WTC11 (cell line): ENCODE results near the gene CDC42EP4. TPM values are rescaled to one million over a fixed set of nuclear protein-coding genes. Genes with fewer than 3 reads are reported as not detected.

Source experiments
- ATAC-seq: fragments of 200-7000 bp; cut with Tn5 transposase; 2 replicates; pipeline ENCODE4 v1.10.0; 2021; ENCODE audit warnings: mild to moderate bottlenecking, moderate library complexity
- CTCF ChIA-PET: fragments of 300-600 bp; sonication (Branson Sonifier 250); formaldehyde crosslinking; loops from one replicate; lab custom pipeline; 2021; ENCODE audit warnings: antibody characterized with exemption; lab: Charles Lee
- POLR2A ChIA-PET: fragments of 350-600 bp; sonication (Branson Sonifier 250); formaldehyde crosslinking; loops from one replicate; lab custom pipeline; 2021; ENCODE audit warnings: antibody characterized with exemption; lab: Charles Lee
- DNase-seq: peaks from one replicate; pipeline ENCODE4 v3.0.0; 2021; ENCODE audit warnings: low spot score
- H3K27ac Mint-ChIP-seq: 2 replicates; pipeline ENCODE4 v1.8.0; 2021; ENCODE audit warnings: mixed read lengths
- H3K27me3 Mint-ChIP-seq: 2 replicates; pipeline ENCODE4 v1.8.0; 2021; ENCODE audit warnings: low read depth, mild to moderate bottlenecking, moderate library complexity, mixed read lengths
- H3K36me3 Mint-ChIP-seq: 2 replicates; pipeline ENCODE4 v1.8.0; 2021; ENCODE audit warnings: mixed read lengths
- H3K4me1 Mint-ChIP-seq: 2 replicates; pipeline ENCODE4 v1.8.0; 2022; ENCODE audit warnings: mixed read lengths
- H3K4me3 Mint-ChIP-seq: 2 replicates; pipeline ENCODE4 v1.8.0; 2021; ENCODE audit warnings: mild to moderate bottlenecking, moderate library complexity, mixed read lengths
- H3K9me3 Mint-ChIP-seq: 2 replicates; pipeline ENCODE4 v1.8.0; 2021; ENCODE audit warnings: mixed read lengths
- ELF4 ChIP-seq: sonication (generic); formaldehyde crosslinking; IDR thresholded peaks from 2 replicates; pipeline ENCODE4 v1.8.1; 2022; ENCODE audit warnings: low read depth, mild to moderate bottlenecking, moderate library complexity, missing genetic modification reagents
- ETV6 ChIP-seq: sonication (generic); formaldehyde crosslinking; IDR thresholded peaks from 2 replicates; pipeline ENCODE4 v1.8.1; 2022; ENCODE audit warnings: mild to moderate bottlenecking, missing genetic modification reagents
- IRF2 ChIP-seq: sonication (generic); formaldehyde crosslinking; IDR thresholded peaks from 2 replicates; pipeline ENCODE4 v1.8.0; 2022; ENCODE audit warnings: low read depth, missing genetic modification reagents, borderline replicate concordance
- KAT7 ChIP-seq: sonication (generic); formaldehyde crosslinking; IDR thresholded peaks from 2 replicates; pipeline ENCODE4 v1.8.1; 2023; ENCODE audit warnings: missing genetic modification reagents, mild to moderate bottlenecking, borderline replicate concordance
- OVOL2 ChIP-seq: fragments of 250-450 bp; sonication (Bioruptor Pico); IDR thresholded peaks from 2 replicates; pipeline ENCODE4 v1.9.0; 2021; ENCODE audit warnings: mild to moderate bottlenecking, borderline replicate concordance
- RORB ChIP-seq: fragments of 250-450 bp; sonication (Bioruptor Pico); IDR thresholded peaks from 2 replicates; pipeline ENCODE4 v1.9.0; 2021; ENCODE audit warnings: mild to moderate bottlenecking
- TCF7 ChIP-seq: sonication (generic); formaldehyde crosslinking; IDR thresholded peaks from 2 replicates; pipeline ENCODE4 v1.8.0; 2022; ENCODE audit warnings: mild to moderate bottlenecking, low read depth, missing genetic modification reagents, moderate library complexity
- TP53 ChIP-seq: sonication (generic); formaldehyde crosslinking; IDR thresholded peaks from 2 replicates; pipeline ENCODE4 v1.8.1; 2023; ENCODE audit warnings: mild to moderate bottlenecking, missing genetic modification reagents
- ZNF423 ChIP-seq: fragments of 250-450 bp; sonication (Bioruptor Pico); IDR thresholded peaks from 2 replicates; pipeline ENCODE4 v2.1.2; 2022; ENCODE audit warnings: mild to moderate bottlenecking, moderate library complexity
- ZNF671 ChIP-seq: fragments of 250-450 bp; sonication (Bioruptor Pico); IDR thresholded peaks from 2 replicates; pipeline ENCODE4 v1.8.0; 2021; ENCODE audit warnings: mild to moderate bottlenecking
- total RNA-seq: library from RNA; stranded (reverse); gene quantifications from 3 replicates; pipeline ENCODE4 v1.2.3, GENCODE V29; 2021
- TF ChIP-seq, protein P1 (sequence below): sonication (generic); formaldehyde crosslinking; IDR thresholded peaks from 2 replicates; pipeline ENCODE4 v1.8.0; 2022; ENCODE audit warnings: mild to moderate bottlenecking, missing genetic modification reagents
- TF ChIP-seq, protein P2 (sequence below): sonication (generic); formaldehyde crosslinking; IDR thresholded peaks from 2 replicates; pipeline ENCODE4 v1.8.1; 2023; ENCODE audit warnings: mild to moderate bottlenecking, missing genetic modification reagents, moderate library complexity
- TF ChIP-seq, protein P3 (sequence below): sonication (generic); formaldehyde crosslinking; IDR thresholded peaks from 2 replicates; pipeline ENCODE4 v1.8.1; 2022; ENCODE audit warnings: low read depth, missing genetic modification reagents, borderline replicate concordance
- TF ChIP-seq, protein P4 (sequence below): sonication (generic); formaldehyde crosslinking; IDR thresholded peaks from 2 replicates; pipeline ENCODE4 v1.8.1; 2023; ENCODE audit warnings: mild to moderate bottlenecking, missing genetic modification reagents
- TF ChIP-seq, protein P5 (sequence below): sonication (generic); formaldehyde crosslinking; IDR thresholded peaks from 2 replicates; pipeline ENCODE4 v1.8.1; 2023; ENCODE audit warnings: mild to moderate bottlenecking, moderate library complexity, missing genetic modification reagents

CDC42EP4 gene
- total RNA-seq, 1 experiment from 2014 or later, result 18.8 TPM

DNA sequence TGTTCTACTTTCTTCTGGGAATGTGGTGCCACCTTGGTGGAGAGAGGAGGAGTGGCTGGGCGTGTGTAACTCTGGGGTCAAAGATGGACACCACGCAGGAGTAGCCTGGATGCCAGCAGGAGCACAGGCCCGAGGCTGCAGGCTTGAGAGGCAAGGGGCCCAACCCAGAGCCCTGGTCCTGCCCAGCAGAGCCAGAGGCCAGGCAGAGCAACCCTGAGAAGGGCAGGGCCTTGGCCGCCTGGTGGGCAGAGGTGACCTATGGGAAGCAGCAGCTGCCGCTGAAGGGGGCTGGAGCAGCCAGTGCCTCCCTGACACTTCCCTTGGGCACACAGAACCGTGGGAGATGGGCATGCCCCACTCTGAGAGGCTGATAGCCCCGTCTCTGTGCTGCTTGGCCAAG, 32.1 kb downstream of the CDC42EP4 start:
- ChIA-PET CTCF (no interaction called here), POLR2A (interaction anchor here (0.6 to 1.0 kb wide), 2 partner anchors 51 to 63 kb away, joined by 3 to 6 read pairs; no protein-coding TSS in a partner anchor)
- no peaks in the 10 kb centered on the region for H3K27me3 Mint-ChIP-seq
- H3K4me1 Mint-ChIP-seq, result peaks cover 17% of the 10 kb centered on the region
- H3K9me3 Mint-ChIP-seq, result no peaks in the 10 kb centered on the region
- no peaks in the 10 kb centered on the region for H3K36me3 Mint-ChIP-seq
- no peak overlapping the region for H3K27ac Mint-ChIP-seq
- no peak overlapping the region for H3K4me3 Mint-ChIP-seq
- no peak for DNase-seq
- TF ChIP-seq ETV6 (CRISPR knock-in tag) (no peak), ELF4 (no peak), ZNF423 (CRISPR knock-in tag) (no peak)
- TF ChIP-seq, protein P1, sequence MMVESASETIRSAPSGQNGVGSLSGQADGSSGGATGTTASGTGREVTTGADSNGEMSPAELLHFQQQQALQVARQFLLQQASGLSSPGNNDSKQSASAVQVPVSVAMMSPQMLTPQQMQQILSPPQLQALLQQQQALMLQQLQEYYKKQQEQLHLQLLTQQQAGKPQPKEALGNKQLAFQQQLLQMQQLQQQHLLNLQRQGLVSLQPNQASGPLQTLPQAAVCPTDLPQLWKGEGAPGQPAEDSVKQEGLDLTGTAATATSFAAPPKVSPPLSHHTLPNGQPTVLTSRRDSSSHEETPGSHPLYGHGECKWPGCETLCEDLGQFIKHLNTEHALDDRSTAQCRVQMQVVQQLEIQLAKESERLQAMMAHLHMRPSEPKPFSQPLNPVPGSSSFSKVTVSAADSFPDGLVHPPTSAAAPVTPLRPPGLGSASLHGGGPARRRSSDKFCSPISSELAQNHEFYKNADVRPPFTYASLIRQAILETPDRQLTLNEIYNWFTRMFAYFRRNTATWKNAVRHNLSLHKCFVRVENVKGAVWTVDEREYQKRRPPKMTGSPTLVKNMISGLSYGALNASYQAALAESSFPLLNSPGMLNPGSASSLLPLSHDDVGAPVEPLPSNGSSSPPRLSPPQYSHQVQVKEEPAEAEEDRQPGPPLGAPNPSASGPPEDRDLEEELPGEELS, result no peak
- TF ChIP-seq, protein P2, sequence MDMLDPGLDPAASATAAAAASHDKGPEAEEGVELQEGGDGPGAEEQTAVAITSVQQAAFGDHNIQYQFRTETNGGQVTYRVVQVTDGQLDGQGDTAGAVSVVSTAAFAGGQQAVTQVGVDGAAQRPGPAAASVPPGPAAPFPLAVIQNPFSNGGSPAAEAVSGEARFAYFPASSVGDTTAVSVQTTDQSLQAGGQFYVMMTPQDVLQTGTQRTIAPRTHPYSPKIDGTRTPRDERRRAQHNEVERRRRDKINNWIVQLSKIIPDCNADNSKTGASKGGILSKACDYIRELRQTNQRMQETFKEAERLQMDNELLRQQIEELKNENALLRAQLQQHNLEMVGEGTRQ (CRISPR knock-in tag), result no peak
- ATAC-seq, result no peak

DNA sequence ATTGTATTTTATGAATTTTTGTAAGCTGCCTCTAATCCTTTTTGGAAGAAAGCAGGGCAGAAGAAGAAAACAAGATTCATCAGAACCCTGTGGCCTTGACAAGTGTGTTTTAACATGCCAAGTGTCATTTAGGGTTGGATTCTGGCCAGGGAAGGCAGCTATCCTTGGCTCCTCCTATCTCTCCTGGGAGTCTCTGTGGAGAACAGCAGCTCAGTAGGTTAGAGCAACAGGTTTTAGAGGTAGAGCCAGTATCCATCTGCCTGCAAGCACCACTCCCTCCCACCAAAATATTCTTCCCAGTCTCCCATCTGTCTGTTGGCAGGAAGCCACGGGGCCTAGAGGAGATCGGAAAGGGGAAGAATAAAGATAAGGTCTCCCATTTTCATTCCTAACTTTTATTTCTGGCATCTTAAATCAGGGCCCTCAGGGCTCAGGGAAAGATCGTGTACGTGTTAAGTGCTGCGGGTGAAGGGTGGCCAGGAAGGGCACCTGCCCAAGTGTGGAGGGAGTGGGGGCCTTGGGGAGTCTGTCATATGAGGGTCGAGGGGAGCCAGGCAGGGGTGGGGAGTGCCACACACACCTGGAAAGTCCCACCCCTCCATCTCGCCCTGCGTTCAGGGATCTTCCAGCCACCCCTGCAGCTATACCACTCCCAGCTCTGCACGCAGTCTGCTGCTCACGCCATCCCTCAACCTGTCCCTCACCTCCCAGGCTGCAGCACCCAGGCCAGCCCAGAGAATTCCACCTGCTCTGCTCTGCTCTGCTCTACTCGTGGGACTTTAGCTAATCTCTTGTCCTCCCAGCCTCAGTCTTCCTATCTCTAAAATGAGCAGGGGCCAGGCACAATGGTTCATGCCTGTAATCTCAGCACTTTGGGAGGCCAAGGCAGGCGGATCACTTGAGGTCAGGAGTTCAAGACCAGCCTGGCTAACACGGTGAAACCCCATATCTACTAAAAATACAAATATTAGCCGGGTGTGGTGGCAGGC, 33.0 kb downstream of the CDC42EP4 start:
- Mint-ChIP-seq H3K9me3 (no peaks in the 10 kb centered on the region), H3K27me3 (no peaks in the 10 kb centered on the region), H3K4me3 (no peak overlapping the region), H3K27ac (no peak overlapping the region), H3K36me3 (no peaks in the 10 kb centered on the region), H3K4me1 (peaks cover 15% of the 10 kb centered on the region)
- CTCF ChIA-PET, result interaction anchor here (0.7 to 1.4 kb wide), 4 partner anchors 11 to 91 kb away, joined by 3 to 6 read pairs (median 4); no protein-coding TSS in a partner anchor
- POLR2A ChIA-PET, result interaction anchor here (0.6 to 1.0 kb wide), 3 partner anchors 32 to 64 kb away, joined by 3 to 6 read pairs (median 3); no protein-coding TSS in a partner anchor
- TF ChIP-seq, protein P3, sequence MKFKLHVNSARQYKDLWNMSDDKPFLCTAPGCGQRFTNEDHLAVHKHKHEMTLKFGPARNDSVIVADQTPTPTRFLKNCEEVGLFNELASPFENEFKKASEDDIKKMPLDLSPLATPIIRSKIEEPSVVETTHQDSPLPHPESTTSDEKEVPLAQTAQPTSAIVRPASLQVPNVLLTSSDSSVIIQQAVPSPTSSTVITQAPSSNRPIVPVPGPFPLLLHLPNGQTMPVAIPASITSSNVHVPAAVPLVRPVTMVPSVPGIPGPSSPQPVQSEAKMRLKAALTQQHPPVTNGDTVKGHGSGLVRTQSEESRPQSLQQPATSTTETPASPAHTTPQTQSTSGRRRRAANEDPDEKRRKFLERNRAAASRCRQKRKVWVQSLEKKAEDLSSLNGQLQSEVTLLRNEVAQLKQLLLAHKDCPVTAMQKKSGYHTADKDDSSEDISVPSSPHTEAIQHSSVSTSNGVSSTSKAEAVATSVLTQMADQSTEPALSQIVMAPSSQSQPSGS (CRISPR knock-in tag), result no peak
- no peak for TF ChIP-seq IRF2 (CRISPR knock-in tag)
- no peak for DNase-seq
- no peak for ATAC-seq

DNA sequence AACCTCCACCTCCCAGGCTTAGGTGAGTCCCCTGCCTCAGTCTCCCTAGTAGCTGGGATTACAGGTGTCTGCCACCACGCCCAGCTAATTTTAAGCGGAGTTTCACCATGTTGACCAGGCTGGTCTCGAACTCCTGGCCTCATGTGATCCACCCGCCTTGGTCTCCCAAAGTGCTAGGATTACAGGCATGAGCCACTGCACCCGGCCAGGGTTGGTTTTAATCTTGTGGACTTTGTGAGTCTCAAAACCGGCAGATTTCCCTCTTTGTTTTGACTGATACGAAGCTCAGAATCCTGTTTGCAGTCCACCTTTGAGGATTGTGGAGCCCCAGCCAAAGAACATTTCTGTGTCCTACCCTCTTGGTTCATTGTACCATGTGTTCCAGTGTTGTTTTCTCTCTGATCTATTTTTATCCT, 33.7 kb downstream of the CDC42EP4 start:
- H3K27me3 Mint-ChIP-seq, result no peaks in the 10 kb centered on the region

More for the DNA sequence above, 33.7 kb downstream of the CDC42EP4 start:
- Mint-ChIP-seq H3K4me3 (no peak overlapping the region), H3K9me3 (no peaks in the 10 kb centered on the region), H3K27ac (no peak overlapping the region), H3K36me3 (no peaks in the 10 kb centered on the region), H3K4me1 (peaks cover 9% of the 10 kb centered on the region; the same call in 1 of the 2 replicates)
- ChIA-PET POLR2A (interaction anchor here (0.7 kb wide), 1 partner anchor 33 kb away, joined by 3 read pairs; no protein-coding TSS in a partner anchor), CTCF (interaction anchor here (0.7 to 1.4 kb wide), 3 partner anchors 29 to 92 kb away, joined by 3 to 6 read pairs (median 4); no protein-coding TSS in a partner anchor)
- TF ChIP-seq ZNF671 (CRISPR knock-in tag), result no peak
- TF ChIP-seq TP53, result no peak
- no peak for TF ChIP-seq KAT7
- no peak for TF ChIP-seq ELF4
- no peak for TF ChIP-seq RORB (CRISPR knock-in tag)
- TF ChIP-seq TCF7, result no peak
- TF ChIP-seq, protein P4, sequence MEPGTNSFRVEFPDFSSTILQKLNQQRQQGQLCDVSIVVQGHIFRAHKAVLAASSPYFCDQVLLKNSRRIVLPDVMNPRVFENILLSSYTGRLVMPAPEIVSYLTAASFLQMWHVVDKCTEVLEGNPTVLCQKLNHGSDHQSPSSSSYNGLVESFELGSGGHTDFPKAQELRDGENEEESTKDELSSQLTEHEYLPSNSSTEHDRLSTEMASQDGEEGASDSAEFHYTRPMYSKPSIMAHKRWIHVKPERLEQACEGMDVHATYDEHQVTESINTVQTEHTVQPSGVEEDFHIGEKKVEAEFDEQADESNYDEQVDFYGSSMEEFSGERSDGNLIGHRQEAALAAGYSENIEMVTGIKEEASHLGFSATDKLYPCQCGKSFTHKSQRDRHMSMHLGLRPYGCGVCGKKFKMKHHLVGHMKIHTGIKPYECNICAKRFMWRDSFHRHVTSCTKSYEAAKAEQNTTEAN, result no peak
- TF ChIP-seq OVOL2 (CRISPR knock-in tag), result no peak
- TF ChIP-seq, protein P5, sequence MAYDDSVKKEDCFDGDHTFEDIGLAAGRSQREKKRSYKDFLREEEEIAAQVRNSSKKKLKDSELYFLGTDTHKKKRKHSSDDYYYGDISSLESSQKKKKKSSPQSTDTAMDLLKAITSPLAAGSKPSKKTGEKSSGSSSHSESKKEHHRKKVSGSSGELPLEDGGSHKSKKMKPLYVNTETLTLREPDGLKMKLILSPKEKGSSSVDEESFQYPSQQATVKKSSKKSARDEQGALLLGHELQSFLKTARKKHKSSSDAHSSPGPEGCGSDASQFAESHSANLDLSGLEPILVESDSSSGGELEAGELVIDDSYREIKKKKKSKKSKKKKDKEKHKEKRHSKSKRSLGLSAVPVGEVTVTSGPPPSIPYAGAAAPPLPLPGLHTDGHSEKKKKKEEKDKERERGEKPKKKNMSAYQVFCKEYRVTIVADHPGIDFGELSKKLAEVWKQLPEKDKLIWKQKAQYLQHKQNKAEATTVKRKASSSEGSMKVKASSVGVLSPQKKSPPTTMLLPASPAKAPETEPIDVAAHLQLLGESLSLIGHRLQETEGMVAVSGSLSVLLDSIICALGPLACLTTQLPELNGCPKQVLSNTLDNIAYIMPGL (CRISPR knock-in tag), result no peak
- DNase-seq, result no peak
- ATAC-seq, result no peak
